ENCODE measurements around the gene QSOX2. TPM values are rescaled to one million over a fixed set of nuclear protein-coding genes. Genes with fewer than 3 reads are reported as not detected.
"Not testable (repeated sequence)": the region's sequence is repeated elsewhere in the genome, so short reads cannot be mapped to it uniquely, and the experiment has no call there.

Gene QSOX2
- total RNA-seq, 1 experiment from 2014 or later: 20.5 TPM

- no peaks in the 10 kb centered on the region for H3K36me3 Mint-ChIP-seq (ENCODE audit: insufficient read depth, unreplicated experiment)
- no peaks in the 10 kb centered on the region for H3K4me1 Mint-ChIP-seq (ENCODE audit: low read depth, unreplicated experiment)
- H3K27me3 Mint-ChIP-seq (ENCODE audit: unreplicated experiment): peaks cover 45% of the 10 kb centered on the region
- TF ChIP-seq CTCF (IDR thresholded peaks at IDR 0.05; ENCODE audit: unreplicated experiment): no peak
- no peaks in the 10 kb centered on the region for H3K9me3 Mint-ChIP-seq (ENCODE audit: low read depth, unreplicated experiment)
- DNase-seq: no peak
- intact Hi-C loops (cut with micrococcal nuclease; ENCODE audit: unreplicated experiment): no loop called here
- CTCF ChIA-PET: no interaction called here
- BruUV-seq (replicated peaks): no TSS peak
- H3K4me3 Mint-ChIP-seq (ENCODE audit: low read depth, unreplicated experiment): peak overlapping the region; percentile 60
- no peak overlapping the region for H3K27ac Mint-ChIP-seq (ENCODE audit: unreplicated experiment)
These were observed 22.7 kb upstream of the QSOX2 start for GRCh38 chr9:136268318-136268717.

- peak; percentile 72 for DNase-seq
- TF ChIP-seq CTCF (IDR thresholded peaks at IDR 0.05; ENCODE audit: unreplicated experiment): no peak
- H3K4me3 Mint-ChIP-seq (ENCODE audit: low read depth, unreplicated experiment): peak overlapping the region; percentile 60
- intact Hi-C loops (cut with micrococcal nuclease; ENCODE audit: unreplicated experiment): no loop called here
- BruUV-seq (replicated peaks): no TSS peak
- H3K27me3 Mint-ChIP-seq (ENCODE audit: unreplicated experiment): peaks cover 37% of the 10 kb centered on the region
- CTCF ChIA-PET: interaction anchor here (0.6 to 1.2 kb wide), 2 partner anchors 11 to 17 kb away, joined by 3 to 4 read pairs; no protein-coding TSS in a partner anchor
- H3K27ac Mint-ChIP-seq (ENCODE audit: unreplicated experiment): no peak overlapping the region
- no peaks in the 10 kb centered on the region for H3K4me1 Mint-ChIP-seq (ENCODE audit: low read depth, unreplicated experiment)
- no peaks in the 10 kb centered on the region for H3K36me3 Mint-ChIP-seq (ENCODE audit: insufficient read depth, unreplicated experiment)
- H3K9me3 Mint-ChIP-seq (ENCODE audit: low read depth, unreplicated experiment): no peaks in the 10 kb centered on the region
These were observed 21.9 kb upstream of the QSOX2 start for GRCh38 chr9:136267261-136268111.

- H3K9me3 Mint-ChIP-seq (ENCODE audit: low read depth, unreplicated experiment); H3K36me3 Mint-ChIP-seq (ENCODE audit: insufficient read depth, unreplicated experiment); DNase-seq; H3K4me3 Mint-ChIP-seq (ENCODE audit: low read depth, unreplicated experiment); BruUV-seq (replicated peaks); H3K4me1 Mint-ChIP-seq (ENCODE audit: low read depth, unreplicated experiment); H3K27ac Mint-ChIP-seq (ENCODE audit: unreplicated experiment); intact Hi-C loops (cut with micrococcal nuclease; ENCODE audit: unreplicated experiment): not testable (repeated sequence)
- CTCF ChIA-PET: interaction anchor here (0.6 to 1.2 kb wide), 2 partner anchors 12 to 17 kb away, joined by 3 to 4 read pairs; no protein-coding TSS in a partner anchor
- peaks cover 28% of the 10 kb centered on the region for H3K27me3 Mint-ChIP-seq (ENCODE audit: unreplicated experiment)
These were observed 21.0 kb upstream of the QSOX2 start for GRCh38 chr9:136266641-136267040.

GRCh38 chr9:136265561-136266355 is 20.1 kb upstream of the QSOX2 start:
- no peak for DNase-seq
- CTCF ChIA-PET: no interaction called here
- Mint-ChIP-seq H3K36me3 (ENCODE audit: insufficient read depth, unreplicated experiment) (no peaks in the 10 kb centered on the region), H3K27me3 (ENCODE audit: unreplicated experiment) (peaks cover 29% of the 10 kb centered on the region), H3K4me1 (ENCODE audit: low read depth, unreplicated experiment) (no peaks in the 10 kb centered on the region), H3K27ac (ENCODE audit: unreplicated experiment) (no peak overlapping the region), H3K4me3 (ENCODE audit: low read depth, unreplicated experiment) (no peak overlapping the region), H3K9me3 (ENCODE audit: low read depth, unreplicated experiment) (no peaks in the 10 kb centered on the region)
- TF ChIP-seq CTCF (IDR thresholded peaks at IDR 0.05; ENCODE audit: unreplicated experiment): no peak
- intact Hi-C loops (cut with micrococcal nuclease; ENCODE audit: unreplicated experiment): no loop called here
- BruUV-seq (replicated peaks): no TSS peak

Measured in Calu3 (cell line).